Uterus (tissue), 2 donors: ENCODE results near the gene SBF2.

Experiments used
- CTCF ChIP-seq, 4 experiments: fragments of 200-600 bp in 2 of 4; fragments of 450-650 bp in 2 of 4; sonication (generic) in 2 of 4; IDR thresholded peaks; one replicate each; pipeline ENCODE4 v1.5.1; 2016 to 2019; ENCODE audit warnings: antibody characterized with exemption in 4 of 4, mild to moderate bottlenecking in 2 of 4, moderate library complexity in 1 of 4
- POLR2A ChIP-seq, 2 donors: fragments of 450-650 bp; IDR thresholded peaks; one replicate each; pipeline ENCODE4 v1.6.1; 2016; ENCODE audit warnings: antibody characterized with exemption in 2 of 2, mild to moderate bottlenecking in 1 of 2, moderate library complexity in 1 of 2

- TF ChIP-seq CTCF (IDR thresholded peaks at IDR 0.05), result no peak
- TF ChIP-seq POLR2A (IDR thresholded peaks at IDR 0.05), result no peak
These were observed 37.7 kb upstream of the SBF2 start for GRCh38 chr11:10331548-10332289.
